H1 (cell line): ENCODE data around the gene RPS5. TPM values are rescaled to one million over a fixed set of nuclear protein-coding genes. Genes with fewer than 3 reads are reported as not detected.

Source experiments
- BRCA1 ChIP-seq: IDR thresholded peaks from 2 replicates; pipeline ENCODE4 v1.6.1; 2012; ENCODE audit warnings: low read depth, low read length, improper control_type of control experiment
- CHD7 ChIP-seq: fragments of 300-600 bp; sonication (generic); IDR thresholded peaks from 2 replicates; pipeline ENCODE4 v1.7.1; 2012; ENCODE audit warnings: low read length, moderate library complexity, mild to moderate bottlenecking, inconsistent platforms; ENCODE audit not compliant: insufficient replicate concordance
- EGR1 ChIP-seq: IDR thresholded peaks from 2 replicates; pipeline ENCODE4 v1.6.1; 2011; ENCODE audit warnings: low read depth, low read length, borderline replicate concordance
- GTF2F1 ChIP-seq: IDR thresholded peaks from 2 replicates; pipeline ENCODE4 v1.6.1; 2012; ENCODE audit warnings: low read depth, low read length, improper control_type of control experiment, borderline replicate concordance
- JUN ChIP-seq: IDR thresholded peaks from 2 replicates; pipeline ENCODE4 v1.6.1; 2011; ENCODE audit warnings: low read depth, mild to moderate bottlenecking, improper control_type of control experiment, low read length
- MAFK ChIP-seq: IDR thresholded peaks from 2 replicates; pipeline ENCODE4 v1.6.1; 2012; ENCODE audit warnings: low read depth, mild to moderate bottlenecking, improper control_type of control experiment, low read length
- RAD21 ChIP-seq, 2 experiments: IDR thresholded peaks in 1 of 2; conservative IDR thresholded peaks in 1 of 2; 2 replicates each; pipeline ENCODE4 v1.6.1; 2011; ENCODE audit warnings: low read depth in 2 of 2, low read length in 2 of 2, improper control_type of control experiment in 1 of 2, inconsistent platforms in 1 of 2, mild to moderate bottlenecking in 1 of 2, moderate library complexity in 1 of 2
- SP2 ChIP-seq: IDR thresholded peaks from 2 replicates; pipeline ENCODE4 v1.6.1; 2012; ENCODE audit warnings: mild to moderate bottlenecking, low read length, inconsistent platforms
- polyA plus RNA-seq, 7 experiments: library from polyadenylated mRNA; depleted of rRNA in 3 of 7; stranded (reverse) in 5 of 7; unstranded in 2 of 7; fragments of >200 nt in 5 of 7; fragments of 200-250 nt in 2 of 7; gene quantifications; 1 replicate in 5 of 7; 2 replicates in 1 of 7; 4 replicates in 1 of 7; pipeline versions ENCODE4 v1.2.1 to v1.2.3, GENCODE V29; 2011 to 2013; ENCODE audit warnings: missing spikeins in 2 of 7, mixed read lengths in 2 of 7
- total RNA-seq: library from RNA; stranded (reverse); fragmentation: NEBNext Ultra II Directional; extraction: Animal tissue kit (Norgen Biotek cat#: 25700); gene quantifications from 2 replicates; pipeline ENCODE4 v1.2.1, GENCODE V29; 2021
- TF ChIP-seq, protein P1 (sequence below): IDR thresholded peaks from 2 replicates; pipeline ENCODE4 v1.6.1; 2011; ENCODE audit warnings: low read length, improper control_type of control experiment

The RPS5 gene
- total and polyA plus RNA-seq, 2 of the 8 experiments (the other 6 are each of a cell fraction or from before 2014, with no cell fraction given) = 1,557 to 5,731 TPM

DNA sequence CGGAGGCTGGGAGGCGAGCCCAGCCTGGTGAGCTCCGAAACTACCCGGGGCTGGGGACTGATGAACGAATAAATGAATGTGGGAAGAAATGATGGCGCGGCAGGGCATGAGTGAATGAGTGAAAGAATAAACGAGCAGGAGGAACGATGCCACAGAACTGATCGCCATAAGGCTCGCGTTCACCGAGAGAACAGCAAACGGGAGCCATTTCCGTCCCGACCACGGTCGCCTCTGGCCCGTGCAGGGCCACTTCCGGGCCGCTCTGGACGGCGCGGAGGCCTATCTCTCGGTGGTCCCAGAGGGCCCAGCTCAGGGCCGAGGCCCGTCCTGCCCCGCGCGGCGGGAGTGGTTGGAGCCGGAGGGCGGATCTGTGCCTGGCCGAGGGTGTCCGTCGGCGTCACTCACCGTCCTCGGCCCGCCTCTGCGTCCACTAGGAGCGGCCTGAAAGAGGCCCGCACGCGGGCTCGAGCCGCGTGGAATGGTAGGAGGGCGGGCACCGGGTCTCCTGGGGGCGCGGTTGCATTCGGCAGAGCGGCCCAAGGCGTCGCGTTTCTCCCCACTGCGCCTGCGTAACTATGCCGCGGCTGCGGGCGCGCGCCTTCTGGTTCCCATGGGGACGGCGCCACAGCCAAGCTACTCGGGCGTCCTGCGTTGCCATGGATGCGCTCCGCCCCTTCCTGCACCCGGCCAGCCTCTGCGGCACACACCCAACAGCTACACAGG, 24.6 kb upstream of the RPS5 start, which contains the start of gene ZNF497 (continued):
- TF ChIP-seq CHD7 (no peak), JUN (no peak), EGR1 (peak; percentile 54; the same call in 1 of the 2 replicates), BRCA1 (no peak), SP2 (peak; percentile 92), MAFK (no peak), GTF2F1 (no peak), RAD21 (IDR thresholded peaks at IDR 0.05 in 1 of 2, conservative IDR thresholded peaks at IDR 0.05 in 1 of 2; ENCODE audit: low read depth in 2 of 2, low read length in 2 of 2) (no peak)
- TF ChIP-seq, protein P1, sequence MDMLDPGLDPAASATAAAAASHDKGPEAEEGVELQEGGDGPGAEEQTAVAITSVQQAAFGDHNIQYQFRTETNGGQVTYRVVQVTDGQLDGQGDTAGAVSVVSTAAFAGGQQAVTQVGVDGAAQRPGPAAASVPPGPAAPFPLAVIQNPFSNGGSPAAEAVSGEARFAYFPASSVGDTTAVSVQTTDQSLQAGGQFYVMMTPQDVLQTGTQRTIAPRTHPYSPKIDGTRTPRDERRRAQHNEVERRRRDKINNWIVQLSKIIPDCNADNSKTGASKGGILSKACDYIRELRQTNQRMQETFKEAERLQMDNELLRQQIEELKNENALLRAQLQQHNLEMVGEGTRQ = 0 out of 2 replicates have a peak, but pooled peaks have one; percentile 5
